Measurements from ENCODE around the gene TCEA2.

TCEA2 gene

DNA sequence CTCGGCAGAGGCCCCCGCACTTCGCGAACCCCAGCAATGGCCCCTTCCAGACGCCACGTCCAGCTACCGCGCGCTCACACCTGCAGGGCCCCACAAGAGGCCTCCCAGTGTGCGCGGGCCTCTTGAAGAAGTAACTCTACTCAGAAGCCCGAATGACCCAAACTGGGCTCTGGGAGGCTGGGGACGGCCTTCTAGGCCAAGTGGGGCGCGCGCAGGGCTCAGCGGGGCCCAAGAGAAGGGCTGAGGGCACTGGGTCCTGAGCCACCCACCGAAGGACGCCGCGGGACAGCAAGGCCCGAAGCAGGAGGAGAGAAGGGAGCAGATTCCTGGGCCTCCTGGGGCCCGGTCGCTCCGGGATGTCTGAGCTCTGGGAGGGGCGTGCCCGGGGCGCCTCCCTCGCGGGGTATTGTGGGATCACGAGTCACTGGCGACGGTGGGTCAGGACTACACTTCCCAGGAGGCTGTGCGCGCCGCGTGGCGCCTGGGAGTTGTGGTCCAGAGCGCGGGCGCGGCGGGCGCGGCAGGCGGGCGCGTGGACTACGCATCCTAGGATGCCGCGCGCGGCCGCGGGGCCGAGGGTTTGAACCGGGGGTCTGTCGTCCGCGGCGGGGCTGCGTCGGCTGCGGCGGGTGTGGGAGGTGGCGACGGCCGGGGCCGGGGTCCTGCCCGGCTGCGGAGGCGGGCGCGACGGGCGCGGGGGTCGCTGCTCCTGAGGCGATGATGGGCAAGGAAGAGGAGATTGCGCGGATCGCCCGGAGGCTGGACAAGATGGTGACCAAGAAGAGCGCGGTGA is at the start of gene TCEA2:
TCEA2 (plus strand) TSS at position 603 of the 793 bp plus-strand sequence; CDS start at position 718, 115 bp downstream.
- in situ Hi-C loops (cut with MboI; ENCODE audit: low sequenced_read_pairs, unreplicated experiment) = no loop called here
- peak; percentile 98 for DNase-seq (ENCODE audit: low spot score)
- TF ChIP-seq, protein P1, sequence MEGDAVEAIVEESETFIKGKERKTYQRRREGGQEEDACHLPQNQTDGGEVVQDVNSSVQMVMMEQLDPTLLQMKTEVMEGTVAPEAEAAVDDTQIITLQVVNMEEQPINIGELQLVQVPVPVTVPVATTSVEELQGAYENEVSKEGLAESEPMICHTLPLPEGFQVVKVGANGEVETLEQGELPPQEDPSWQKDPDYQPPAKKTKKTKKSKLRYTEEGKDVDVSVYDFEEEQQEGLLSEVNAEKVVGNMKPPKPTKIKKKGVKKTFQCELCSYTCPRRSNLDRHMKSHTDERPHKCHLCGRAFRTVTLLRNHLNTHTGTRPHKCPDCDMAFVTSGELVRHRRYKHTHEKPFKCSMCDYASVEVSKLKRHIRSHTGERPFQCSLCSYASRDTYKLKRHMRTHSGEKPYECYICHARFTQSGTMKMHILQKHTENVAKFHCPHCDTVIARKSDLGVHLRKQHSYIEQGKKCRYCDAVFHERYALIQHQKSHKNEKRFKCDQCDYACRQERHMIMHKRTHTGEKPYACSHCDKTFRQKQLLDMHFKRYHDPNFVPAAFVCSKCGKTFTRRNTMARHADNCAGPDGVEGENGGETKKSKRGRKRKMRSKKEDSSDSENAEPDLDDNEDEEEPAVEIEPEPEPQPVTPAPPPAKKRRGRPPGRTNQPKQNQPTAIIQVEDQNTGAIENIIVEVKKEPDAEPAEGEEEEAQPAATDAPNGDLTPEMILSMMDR (IDR thresholded peaks at IDR 0.05; ENCODE audit: borderline replicate concordance, control extremely low read depth, extremely low read depth, insufficient read depth, missing control alignments) = no peak

DNA sequence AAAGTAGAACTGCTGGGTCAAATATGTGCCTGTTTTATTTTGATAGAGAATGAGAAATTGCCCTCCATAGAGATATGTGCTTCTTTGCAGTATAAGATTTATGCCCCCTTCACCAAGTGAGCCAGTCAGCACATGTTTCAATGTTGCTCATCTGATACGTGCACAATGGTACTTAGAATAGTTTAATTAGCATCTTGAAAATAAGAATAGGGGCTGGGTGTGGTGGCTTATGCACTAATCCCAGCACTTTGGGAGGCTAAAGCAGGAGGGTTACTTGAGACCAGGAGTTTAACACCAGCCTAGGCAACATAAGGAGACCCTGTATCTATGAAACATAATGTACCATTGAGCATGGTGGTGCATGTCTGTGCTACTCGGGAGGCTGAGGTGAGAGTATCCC is 47.4 kb upstream of the TCEA2 start:
- DNase-seq (ENCODE audit: low spot score) = no peak
- TF ChIP-seq, protein P1 (IDR thresholded peaks at IDR 0.05; ENCODE audit: borderline replicate concordance, control extremely low read depth, extremely low read depth, insufficient read depth, missing control alignments) = no peak
- in situ Hi-C loops (cut with MboI; ENCODE audit: low sequenced_read_pairs, unreplicated experiment) = no loop called here

DNA sequence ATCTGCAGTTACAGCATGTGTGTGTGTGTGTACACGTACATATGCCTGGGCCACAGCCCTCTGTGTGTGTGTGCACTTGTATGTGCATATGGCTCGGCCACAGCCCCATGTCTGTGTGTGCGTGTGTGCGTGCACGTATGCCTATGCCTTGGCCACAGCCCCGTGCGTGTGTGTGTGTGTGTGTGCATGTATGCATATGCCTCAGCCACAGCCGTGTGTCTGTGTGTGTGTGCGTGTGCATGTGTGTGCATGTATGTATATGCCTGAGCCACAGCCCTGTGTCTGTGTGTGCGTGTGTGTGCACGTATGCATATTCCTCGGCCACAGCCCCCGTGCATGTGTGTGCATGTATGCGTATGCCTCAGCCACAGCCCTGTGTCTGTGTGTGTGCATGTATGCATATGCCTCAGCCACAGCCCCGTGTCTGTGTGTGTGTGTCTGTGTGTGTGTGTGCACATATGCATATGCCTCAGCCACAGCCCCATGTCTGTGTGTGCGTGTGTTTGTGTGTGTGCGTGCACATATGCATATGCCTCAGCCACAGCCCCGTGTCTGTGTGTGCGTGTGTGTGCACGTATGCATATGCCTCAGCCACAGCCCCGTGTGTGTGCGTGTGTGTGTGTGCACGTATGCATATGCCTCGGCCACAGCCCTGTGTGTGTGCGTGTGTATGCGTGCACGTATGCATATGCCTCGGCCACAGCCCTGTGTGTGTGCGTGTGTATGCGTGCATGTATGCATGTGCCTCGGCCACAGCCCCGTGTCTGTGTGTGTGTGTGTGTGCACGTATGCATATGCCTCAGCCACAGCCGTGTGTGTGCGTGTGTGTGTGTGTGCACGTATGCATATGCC is 41.6 kb upstream of the TCEA2 start:
- in situ Hi-C loops (cut with MboI; ENCODE audit: low sequenced_read_pairs, unreplicated experiment) = no loop called here
- TF ChIP-seq, protein P1 (IDR thresholded peaks at IDR 0.05; ENCODE audit: borderline replicate concordance, control extremely low read depth, extremely low read depth, insufficient read depth, missing control alignments) = no peak
- DNase-seq (ENCODE audit: low spot score) = no peak

GRCh38 chr20:64022671-64023360 is 40.2 kb upstream of the TCEA2 start:
- TF ChIP-seq, protein P1 (IDR thresholded peaks at IDR 0.05; ENCODE audit: borderline replicate concordance, control extremely low read depth, extremely low read depth, insufficient read depth, missing control alignments) = no peak
- in situ Hi-C loops (cut with MboI; ENCODE audit: low sequenced_read_pairs, unreplicated experiment) = no loop called here
- DNase-seq (ENCODE audit: low spot score) = no peak

DNA sequence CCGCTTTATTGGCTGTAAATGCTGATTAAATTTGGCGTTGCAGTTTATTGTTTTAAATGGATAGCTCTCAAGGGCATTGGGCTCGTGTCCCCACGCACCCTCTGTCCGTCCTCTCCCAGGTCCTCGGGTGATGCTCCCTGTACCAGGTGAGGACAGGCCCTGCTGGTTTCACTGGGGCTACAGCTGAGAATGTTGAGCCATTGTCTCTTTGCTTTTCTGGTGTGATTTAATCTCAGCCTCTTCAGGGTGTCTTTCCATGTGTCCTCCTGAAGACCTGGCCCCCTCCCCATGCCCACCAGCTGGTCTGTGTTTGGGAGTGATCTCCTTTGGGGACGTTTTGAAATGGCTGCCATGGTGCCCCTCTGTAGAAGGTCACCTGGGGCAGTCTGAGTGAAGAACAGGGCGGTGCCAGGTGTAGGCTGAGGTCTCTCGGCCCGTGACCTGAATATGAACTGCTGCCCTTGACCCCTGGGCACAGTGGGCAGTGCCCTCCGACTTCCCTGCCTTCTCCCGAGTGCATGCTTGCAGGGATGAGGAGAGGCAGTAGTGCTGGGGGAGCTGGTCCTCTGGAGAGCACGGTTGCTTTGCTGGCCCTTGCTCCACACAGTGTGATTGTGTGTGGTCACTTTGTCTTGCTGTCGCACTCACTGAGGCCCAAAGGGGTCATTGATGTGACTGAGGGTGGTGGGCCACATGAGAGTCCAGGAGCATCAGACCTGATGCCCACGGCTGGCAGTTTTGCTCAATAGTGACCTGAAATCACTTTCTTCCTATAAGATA is 39.4 kb upstream of the TCEA2 start:
- in situ Hi-C loops (cut with MboI; ENCODE audit: low sequenced_read_pairs, unreplicated experiment) = no loop called here
- TF ChIP-seq, protein P1 (IDR thresholded peaks at IDR 0.05; ENCODE audit: borderline replicate concordance, control extremely low read depth, extremely low read depth, insufficient read depth, missing control alignments) = no peak
- DNase-seq (ENCODE audit: low spot score) = no peak

Measured in GM13976 (cell line).